ENCODE data around the gene SORCS2. TPM values are rescaled to one million over a fixed set of nuclear protein-coding genes. Genes with fewer than 3 reads are reported as not detected.

The SORCS2 gene
- total RNA-seq, 4 donors from 2014 or later = 0.19 to 0.85 (median 0.66) TPM

- no peak for TF ChIP-seq CTCF (IDR thresholded peaks at IDR 0.05; ENCODE audit: low read depth)
Measured at GRCh38 chr4:7733201-7733600, 540.9 kb downstream of the SORCS2 start.

GRCh38 chr4:7733801-7734650 is 541.7 kb downstream of the SORCS2 start:
- TF ChIP-seq CTCF (IDR thresholded peaks at IDR 0.05; ENCODE audit: low read depth) = no peak

GRCh38 chr4:7734651-7735260 is 542.4 kb downstream of the SORCS2 start:
- no peak for TF ChIP-seq CTCF (IDR thresholded peaks at IDR 0.05; ENCODE audit: low read depth)

GRCh38 chr4:7735395-7735794 is 543.1 kb downstream of the SORCS2 start:
- TF ChIP-seq CTCF (IDR thresholded peaks at IDR 0.05; ENCODE audit: low read depth) = no peak

GRCh38 chr4:7735961-7736360 is 543.6 kb downstream of the SORCS2 start:
- no peak for TF ChIP-seq CTCF (IDR thresholded peaks at IDR 0.05; ENCODE audit: low read depth)

- TF ChIP-seq CTCF (IDR thresholded peaks at IDR 0.05; ENCODE audit: low read depth) = no peak
Measured at GRCh38 chr4:7736436-7737267, 544.3 kb downstream of the SORCS2 start.

GRCh38 chr4:7737268-7737645 is 544.9 kb downstream of the SORCS2 start:
- TF ChIP-seq CTCF (IDR thresholded peaks at IDR 0.05; ENCODE audit: low read depth) = no peak
